Stimulated activated CD4-positive, alpha-beta T cell treated with anti-CD3 and anti-CD28 coated beads, TNF-alpha, amount 100 ng/mL, for 4 hours (primary cell): Measurements from ENCODE around the gene MYO16.

Experiments used
- DNase-seq, 3 experiments: peaks; one replicate each; pipeline ENCODE4 v3.0.0-alpha.2; 2020; ENCODE audit warnings: low read depth in 3 of 3

MYO16 gene

GRCh38 chr13:108932196-108932595 is 302.8 kb downstream of the MYO16 start:
- DNase-seq = no peak

- no peak for DNase-seq
These were observed 303.6 kb downstream of the MYO16 start for GRCh38 chr13:108933061-108933460.

- DNase-seq = no peak
These were observed 308.7 kb downstream of the MYO16 start for GRCh38 chr13:108938155-108938554.

DNA sequence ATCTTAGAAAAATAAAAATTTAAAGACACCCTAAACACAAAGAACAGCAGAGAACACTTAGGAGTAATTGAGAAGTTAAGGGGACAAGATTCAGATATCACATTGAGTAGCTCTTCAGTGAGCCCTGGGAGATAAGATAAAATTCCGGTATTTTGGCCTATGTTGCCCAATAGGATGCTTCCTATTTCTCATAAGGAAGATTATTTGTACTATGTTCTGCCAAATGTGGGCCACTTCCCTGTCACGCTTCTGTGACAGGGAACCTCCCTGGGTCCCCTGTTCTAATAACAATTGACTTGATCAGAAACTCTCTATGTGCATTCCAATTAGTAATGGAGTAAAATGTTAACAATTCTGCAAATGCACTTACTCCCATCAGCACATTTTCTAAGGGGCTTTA is 310.7 kb downstream of the MYO16 start:
- DNase-seq = no peak

- no peak for DNase-seq
These were observed 314.4 kb downstream of the MYO16 start for GRCh38 chr13:108943842-108944241.

GRCh38 chr13:108944760-108945159 is 315.3 kb downstream of the MYO16 start:
- DNase-seq = no peak

DNA sequence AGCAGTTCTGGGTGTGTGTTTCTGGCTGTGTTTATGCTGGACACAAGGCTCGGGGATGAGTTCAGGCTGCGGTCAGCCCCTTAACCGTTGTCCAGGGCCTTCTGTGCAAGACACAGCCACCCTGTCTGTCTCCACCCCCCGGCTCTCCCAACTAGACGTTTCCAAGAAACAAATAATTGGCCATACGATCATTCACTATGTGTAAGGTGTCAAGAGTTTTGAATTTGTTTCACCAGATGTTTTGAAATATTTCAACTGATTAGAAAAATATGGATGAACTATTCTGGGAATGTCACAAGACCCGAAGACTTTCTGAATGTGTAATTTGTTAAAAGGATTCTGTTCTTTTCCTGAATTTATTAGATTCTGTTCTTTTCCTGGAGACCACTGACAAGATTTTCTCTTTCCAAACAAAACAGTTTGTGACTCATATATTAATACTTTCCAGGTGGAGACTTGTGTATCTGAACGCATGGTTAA is 318.2 kb downstream of the MYO16 start:
- DNase-seq = no peak

- DNase-seq = no peak
These were observed 318.9 kb downstream of the MYO16 start for GRCh38 chr13:108948251-108948671.

GRCh38 chr13:108950333-108951010 is 321.1 kb downstream of the MYO16 start:
- DNase-seq = no peak

DNA sequence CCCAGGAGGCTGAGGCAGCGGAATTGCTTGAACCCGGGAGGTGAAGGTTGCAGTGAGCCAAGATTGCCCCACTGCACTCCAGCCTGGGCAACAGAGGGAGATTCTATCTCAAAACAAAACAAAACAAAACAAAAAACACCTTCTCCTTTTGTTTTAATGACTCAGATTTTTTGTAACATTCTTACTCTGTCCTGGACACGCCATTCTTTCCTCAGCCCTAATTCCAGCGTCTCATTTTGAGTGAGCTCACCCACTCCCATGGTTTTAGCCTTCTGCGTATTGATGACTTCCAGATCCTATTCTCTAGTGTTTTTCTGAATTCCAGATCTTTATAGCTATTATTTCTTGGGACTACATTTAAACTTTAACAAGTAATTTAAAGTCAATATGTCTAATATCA is 326.3 kb downstream of the MYO16 start:
- DNase-seq = no peak

GRCh38 chr13:108957369-108958012 is 328.1 kb downstream of the MYO16 start:
- DNase-seq = no peak

GRCh38 chr13:108958013-108958376 is 328.6 kb downstream of the MYO16 start:
- DNase-seq = no peak

- DNase-seq = no peak
These were observed 329.8 kb downstream of the MYO16 start for GRCh38 chr13:108959234-108959633.

- DNase-seq = no peak
These were observed 330.6 kb downstream of the MYO16 start for GRCh38 chr13:108960006-108960405.

DNA sequence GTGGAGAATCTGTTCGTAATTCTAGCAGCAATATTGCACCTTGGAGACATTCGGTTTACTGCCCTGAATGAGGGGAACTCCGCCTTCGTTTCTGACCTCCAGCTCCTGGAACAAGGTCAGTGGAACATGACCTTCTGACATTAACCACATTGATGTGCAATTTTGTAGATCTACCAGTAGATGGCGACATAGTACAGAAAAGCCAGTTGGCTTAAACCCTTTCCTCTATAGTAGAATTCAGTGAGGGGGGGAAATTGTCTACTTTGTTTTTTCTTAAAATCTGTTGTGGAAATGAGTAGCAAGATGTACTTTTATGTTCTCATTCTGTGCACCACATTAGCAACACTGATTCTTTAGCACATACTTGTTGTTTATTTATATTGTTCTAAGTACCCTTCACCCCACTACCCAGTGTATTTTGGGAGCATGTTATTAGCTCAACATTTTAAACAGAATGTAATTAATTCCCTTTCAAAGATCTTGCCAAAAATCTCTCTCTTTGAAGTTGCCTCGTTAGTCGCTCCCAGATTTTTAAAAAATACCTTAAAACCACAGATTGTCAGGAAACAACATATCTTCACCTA is 332.2 kb downstream of the MYO16 start:
- DNase-seq = no peak

DNA sequence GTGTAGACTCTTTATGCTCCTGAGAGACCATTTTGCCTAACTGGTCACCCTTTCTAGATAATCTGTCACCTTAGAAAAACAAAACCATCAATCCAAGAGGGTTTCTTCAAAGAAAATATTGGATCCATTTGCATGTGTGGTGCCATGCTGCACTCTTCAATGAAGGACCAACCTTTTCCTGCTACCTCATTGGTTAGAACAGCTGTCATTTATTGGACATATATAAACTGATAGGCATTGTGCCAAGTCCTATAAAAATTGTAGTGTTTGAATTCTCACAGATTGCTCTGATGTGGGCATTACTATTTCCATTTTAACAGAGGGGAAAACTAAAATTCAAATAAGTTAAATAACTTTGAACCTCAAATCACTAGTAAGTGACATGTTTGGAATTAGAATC is 333.2 kb downstream of the MYO16 start:
- DNase-seq = no peak

DNA sequence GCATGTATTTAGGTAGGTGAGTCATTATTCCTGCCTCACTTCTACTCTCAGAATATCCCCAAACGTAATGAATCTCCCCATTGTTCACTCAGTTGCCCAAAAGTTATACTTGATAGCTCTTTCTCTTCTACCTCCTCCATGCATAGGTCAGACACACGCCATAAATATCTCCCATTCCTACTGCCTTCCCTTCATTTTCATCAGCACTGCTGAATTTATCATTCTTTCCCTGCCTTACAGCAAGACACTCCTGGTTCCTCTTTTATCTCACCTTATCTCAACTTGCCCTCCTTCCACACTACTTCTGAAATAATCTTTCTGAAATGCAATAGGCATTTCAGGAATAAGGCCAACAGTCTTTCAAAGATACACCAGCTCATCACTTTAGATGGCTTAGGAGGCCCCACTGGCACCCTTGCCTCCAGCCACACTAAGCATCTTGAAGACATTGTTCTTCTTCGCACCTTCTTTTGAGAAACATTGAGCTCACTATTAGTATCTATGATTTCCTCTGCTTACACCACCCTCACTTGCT is 333.9 kb downstream of the MYO16 start:
- no peak for DNase-seq

GRCh38 chr13:108963846-108964600 is 334.6 kb downstream of the MYO16 start:
- no peak for DNase-seq

GRCh38 chr13:108964606-108965005 is 335.2 kb downstream of the MYO16 start:
- DNase-seq = no peak

- no peak for DNase-seq
These were observed 338.0 kb downstream of the MYO16 start for GRCh38 chr13:108967371-108967770.

DNA sequence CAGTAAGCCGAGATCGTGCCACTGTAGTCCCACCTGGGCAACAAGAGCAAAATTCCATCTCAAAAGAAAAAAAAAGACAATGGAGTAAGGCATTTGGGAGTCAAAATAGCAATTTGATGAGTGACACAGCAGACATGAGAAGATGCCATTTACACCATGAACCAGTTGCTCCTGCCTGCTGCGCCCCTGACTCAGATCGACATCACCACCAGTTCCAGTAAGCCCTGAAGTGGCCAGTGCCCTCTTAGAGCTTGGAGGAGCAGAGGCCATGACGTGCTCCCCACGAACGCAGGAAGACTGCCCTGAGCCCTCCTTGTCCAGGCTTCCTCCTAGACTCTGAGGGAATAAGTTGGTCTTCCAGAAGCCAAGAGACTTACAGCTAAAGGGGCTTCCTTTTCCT is 339.2 kb downstream of the MYO16 start:
- DNase-seq = no peak

GRCh38 chr13:108974686-108975085 is 345.3 kb downstream of the MYO16 start:
- DNase-seq = no peak
